GM19438 (cell line): Measurements from ENCODE around the gene FNDC7.

Experiments used
- ATAC-seq: cut with Tn5 transposase; IDR thresholded peaks from one replicate; pipeline ENCODE4 v1.9.1; 2021; ENCODE audit warnings: low read depth; ENCODE audit not compliant: unreplicated experiment

Gene FNDC7

DNA sequence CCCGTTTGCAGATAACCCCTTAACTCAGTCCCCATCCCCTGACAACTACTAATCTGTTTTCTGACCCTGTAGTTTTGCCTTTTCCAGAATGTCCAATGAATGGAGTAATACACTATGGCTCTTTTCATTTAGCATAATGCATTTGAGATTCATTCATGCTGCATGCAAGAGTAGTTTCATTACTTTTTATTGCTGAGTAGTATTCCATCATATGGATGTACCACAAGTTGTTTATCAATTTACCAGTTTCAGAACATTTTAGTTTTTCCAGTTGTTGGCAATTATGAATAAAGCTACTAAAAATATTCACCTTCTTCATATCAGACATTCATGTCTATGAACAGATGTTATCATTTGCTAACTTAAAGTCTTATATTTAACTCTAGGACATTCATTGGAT, 79.1 kb downstream of the FNDC7 start:
- ATAC-seq, result no peak
